HepG2 (cell line): ENCODE data around the gene MPC1. TPM values are rescaled to one million over a fixed set of nuclear protein-coding genes. Genes with fewer than 3 reads are reported as not detected.
A peak's percentile ranks its signal among the peaks of the same experiment; 100 is the strongest.
"Not testable (repeated sequence)": the region's sequence is repeated elsewhere in the genome, so short reads cannot be mapped to it uniquely, and the experiment has no call there.

Experiments
- ERF ChIP-seq: IDR thresholded peaks from 2 replicates; pipeline ENCODE4 v1.6.1; 2018; ENCODE audit warnings: missing biosample characterization, missing genetic modification reagents
- ETV6 ChIP-seq: sonication (generic); formaldehyde crosslinking; conservative IDR thresholded peaks from 2 replicates; pipeline ENCODE4 v1.4.0; 2020; ENCODE audit warnings: missing genetic modification reagents
- FOXA1 ChIP-seq, 2 experiments: fragments of 450-650 bp in 1 of 2; sonication (generic) in 1 of 2; formaldehyde crosslinking in 1 of 2; IDR thresholded peaks; 2 replicates each; pipeline versions ENCODE4 v1.4.0 to v1.6.1; 2016 to 2020; ENCODE audit warnings: missing genetic modification reagents in 1 of 2
- HMGXB4 ChIP-seq, 2 experiments: sonication (generic) in 1 of 2; formaldehyde crosslinking in 1 of 2; IDR thresholded peaks; 2 replicates each; pipeline versions ENCODE4 v1.4.0 to v1.6.1; 2018 to 2020; ENCODE audit warnings: missing genetic modification reagents in 2 of 2, borderline replicate concordance in 1 of 2, low read depth in 1 of 2, mild to moderate bottlenecking in 1 of 2, missing biosample characterization in 1 of 2
- KAT7 ChIP-seq: IDR thresholded peaks from 2 replicates; pipeline ENCODE4 v1.6.1; 2018; ENCODE audit warnings: borderline replicate concordance, missing compliant biosample characterization
- KLF16 ChIP-seq, 2 experiments: sonication (generic) in 1 of 2; formaldehyde crosslinking in 1 of 2; IDR thresholded peaks; 2 replicates each; pipeline versions ENCODE4 v1.6.1 to v1.8.0; 2016 to 2023; ENCODE audit warnings: missing genetic modification reagents in 2 of 2, missing compliant biosample characterization in 1 of 2
- RXRA ChIP-seq: sonication (generic); formaldehyde crosslinking; IDR thresholded peaks from 2 replicates; pipeline ENCODE4 v1.5.1; 2020; ENCODE audit warnings: missing genetic modification reagents
- RXRB ChIP-seq: IDR thresholded peaks from 2 replicates; pipeline ENCODE4 v1.6.1; 2016; ENCODE audit warnings: borderline replicate concordance, missing genetic modification reagents, missing compliant biosample characterization
- SAP130 ChIP-seq: IDR thresholded peaks from 2 replicates; pipeline ENCODE4 v1.6.1; 2016; ENCODE audit warnings: low read depth
- SOX6 ChIP-seq, 2 experiments: fragments of 450-650 bp in 1 of 2; sonication (generic) in 1 of 2; formaldehyde crosslinking in 1 of 2; IDR thresholded peaks; 2 replicates each; pipeline versions ENCODE4 v1.4.0 to v1.6.1; 2017 to 2020; ENCODE audit warnings: antibody characterized with exemption in 1 of 2, mild to moderate bottlenecking in 1 of 2, missing genetic modification reagents in 1 of 2
- TP53 ChIP-seq: sonication (generic); formaldehyde crosslinking; conservative IDR thresholded peaks from 2 replicates; pipeline ENCODE4 v1.4.0; 2020; ENCODE audit warnings: missing genetic modification reagents
- ZNF329 ChIP-seq: sonication (generic); formaldehyde crosslinking; IDR thresholded peaks from 2 replicates; pipeline ENCODE4 v1.9.0; 2021; ENCODE audit warnings: low read depth, mild to moderate bottlenecking, missing genetic modification reagents
- ZNF501 ChIP-seq: sonication (generic); formaldehyde crosslinking; IDR thresholded peaks from 2 replicates; pipeline ENCODE4 v1.5.1; 2020; ENCODE audit warnings: mild to moderate bottlenecking, moderate library complexity, missing genetic modification reagents
- ZNF550 ChIP-seq: sonication (generic); formaldehyde crosslinking; IDR thresholded peaks from 2 replicates; pipeline ENCODE4 v1.4.0; 2020; ENCODE audit warnings: mild to moderate bottlenecking, missing genetic modification reagents, borderline replicate concordance
- ZNF781 ChIP-seq: sonication (generic); formaldehyde crosslinking; IDR thresholded peaks from 2 replicates; pipeline ENCODE4 v1.5.1; 2020; ENCODE audit warnings: borderline replicate concordance, mild to moderate bottlenecking, missing genetic modification reagents; ENCODE audit errors: not compliant biosample characterization
- ZNF800 ChIP-seq: sonication (generic); formaldehyde crosslinking; IDR thresholded peaks from 2 replicates; pipeline ENCODE4 v1.4.0; 2020; ENCODE audit warnings: missing genetic modification reagents
- ZSCAN31 ChIP-seq: sonication (generic); formaldehyde crosslinking; IDR thresholded peaks from 2 replicates; pipeline ENCODE4 v1.5.0; 2020; ENCODE audit warnings: low read depth, mild to moderate bottlenecking, missing genetic modification reagents
- ZSCAN5A ChIP-seq: sonication (generic); formaldehyde crosslinking; IDR thresholded peaks from 2 replicates; pipeline ENCODE4 v1.8.0; 2022; ENCODE audit warnings: mild to moderate bottlenecking, missing genetic modification reagents, borderline replicate concordance
- polyA plus RNA-seq, 8 experiments: library from polyadenylated mRNA; depleted of rRNA in 3 of 8; stranded (reverse) in 7 of 8; unstranded in 1 of 8; fragments of >200 nt; fragmentation: Illumina TruSeq in 4 of 8; extraction: Trizol in 4 of 8; gene quantifications; 2 replicates each; pipeline versions ENCODE4 v1.2.1 to v1.2.3, GENCODE V29; 2011 to 2016; ENCODE audit warnings: low read depth in 4 of 8, missing spikeins in 1 of 8, mixed read lengths in 1 of 8; ENCODE audit not compliant: insufficient read depth in 1 of 8
- total RNA-seq, 5 experiments: library from RNA; depleted of rRNA; stranded (reverse); fragments of >200 nt; fragmentation: Illumina TruSeq; extraction: Trizol; gene quantifications; 2 replicates each; pipeline ENCODE4 v1.2.3, GENCODE V29; 2016; ENCODE audit warnings: low read depth in 1 of 5

MPC1 gene
- total and polyA plus RNA-seq, 2 of the 13 experiments (the other 11 are each of a cell fraction or from before 2014, with no cell fraction given) = 189 to 214 TPM

- TF ChIP-seq KLF16 (CRISPR knock-in tag; IDR thresholded peaks at IDR 0.05) (peak in 1 of 2 experiments; percentile 54; a peak in 1 of 4 replicates), FOXA1 (CRISPR knock-in tag; IDR thresholded peaks at IDR 0.05) (peak; percentile 49; the same call in 1 of the 2 replicates), ZNF550 (CRISPR knock-in tag) (peak; percentile 55; the same call in 1 of the 2 replicates), ZNF501 (CRISPR knock-in tag) (peak; percentile 88), ZSCAN31 (CRISPR knock-in tag) (peak; percentile 75), TP53 (CRISPR knock-in tag) (0 out of 2 replicates have a peak, but pooled peaks have one; percentile 51), KAT7 (CRISPR knock-in tag) (peak; percentile 73; the same call in 1 of the 2 replicates), ZNF800 (CRISPR knock-in tag) (0 out of 2 replicates have a peak, but pooled peaks have one; percentile 32), SAP130 (peak; percentile 55; the same call in 1 of the 2 replicates), ZSCAN5A (peak; percentile 64; the same call in 1 of the 2 replicates), RXRA (CRISPR knock-in tag) (peak; percentile 45; the same call in 1 of the 2 replicates), ZNF781 (peak; percentile 66), ETV6 (0 out of 2 replicates have a peak, but pooled peaks have one; percentile 39), ERF (CRISPR knock-in tag) (peak; percentile 52; the same call in 1 of the 2 replicates), RXRB (CRISPR knock-in tag) (peak; percentile 62), HMGXB4 (CRISPR knock-in tag; IDR thresholded peaks at IDR 0.05; ENCODE audit: borderline replicate concordance in 1 of 2, low read depth in 1 of 2) (peak; percentile 49 to 84; a peak in 3 of 4 replicates), SOX6 (CRISPR knock-in tag; IDR thresholded peaks at IDR 0.05) (peak; percentile 75), ZNF329 (CRISPR knock-in tag) (peak; percentile 54; the same call in 1 of the 2 replicates)
- not testable (repeated sequence) for TF ChIP-seq FOXA1, SOX6 (IDR thresholded peaks at IDR 0.05)
These were observed 18.0 kb upstream of the MPC1 start (continued) for GRCh38 chr6:166400649-166401250.
